G401.6 (cell line): ENCODE data around the gene ACVR1C.

Experiments
- FAIRE-seq: peaks from 2 replicates; lab custom pipeline; 2012; peaks lifted over from hg19 to GRCh38; lab: Jason Lieb, UNC

The ACVR1C gene

GRCh38 chr2:157497638-157498314, 130.9 kb downstream of the ACVR1C start:
- FAIRE-seq = peak; percentile 79

- FAIRE-seq = peak; percentile 63
Observed at GRCh38 chr2:157492189-157492773, 136.4 kb downstream of the ACVR1C start.

GRCh38 chr2:157489983-157490382, 138.7 kb downstream of the ACVR1C start:
- no peak for FAIRE-seq

DNA sequence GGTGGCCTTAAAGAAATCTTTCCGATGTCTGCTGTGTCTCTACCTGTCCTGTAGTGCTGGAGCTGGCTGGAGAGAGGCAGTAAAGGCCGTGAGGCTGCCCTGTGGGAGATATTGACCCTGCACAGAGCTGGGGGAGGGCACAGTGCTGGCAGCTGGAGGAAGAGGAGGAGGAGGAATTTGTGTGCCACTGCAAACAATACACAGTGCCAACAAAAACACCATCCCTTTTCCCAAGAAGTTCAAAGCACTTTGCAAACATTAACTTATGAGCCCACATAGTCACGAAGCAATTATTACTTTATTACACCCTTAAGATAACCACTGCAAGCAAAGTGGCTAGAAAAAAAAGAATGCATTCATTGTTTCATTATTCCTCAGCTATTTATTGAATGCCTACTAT, 139.8 kb downstream of the ACVR1C start:
- FAIRE-seq = no peak

- FAIRE-seq = no peak
Observed at GRCh38 chr2:157487747-157488146, 140.9 kb downstream of the ACVR1C start.

GRCh38 chr2:157487271-157487610, 141.4 kb downstream of the ACVR1C start:
- FAIRE-seq = no peak

- FAIRE-seq = no peak
Observed at GRCh38 chr2:157486596-157487270, 141.9 kb downstream of the ACVR1C start.

GRCh38 chr2:157480182-157480961, 148.3 kb downstream of the ACVR1C start:
- no peak for FAIRE-seq

GRCh38 chr2:157479081-157480027, 149.3 kb downstream of the ACVR1C start:
- no peak for FAIRE-seq

- no peak for FAIRE-seq
Observed at GRCh38 chr2:157477919-157478318, 150.7 kb downstream of the ACVR1C start.

GRCh38 chr2:157476953-157477709, 151.5 kb downstream of the ACVR1C start:
- no peak for FAIRE-seq
